Endothelial cell of umbilical vein (primary cell): Measurements from ENCODE around the gene INHBC. TPM values are rescaled to one million over a fixed set of nuclear protein-coding genes. Genes with fewer than 3 reads are reported as not detected.
A peak's percentile ranks its signal among the peaks of the same experiment; 100 is the strongest.

Experiments
- BruUV-seq: library from RNA; stranded (reverse); fragments of 400-500 nt; replicated peaks from 2 replicates; lab custom pipeline; 2021; lab: Mats Ljungman, UMichigan
- CTCF ChIA-PET: fragments of 300-600, 350-600 bp; sonication (Branson Sonifier 250); formaldehyde crosslinking; loops from one replicate; lab custom pipeline; 2021; ENCODE audit warnings: antibody characterized with exemption, inconsistent platforms; lab: Charles Lee
- POLR2A ChIA-PET: fragments of 300-600, 350-600 bp; sonication (Branson Sonifier 250); formaldehyde crosslinking; loops from one replicate; lab custom pipeline; 2021; ENCODE audit warnings: antibody characterized with exemption, inconsistent platforms; lab: Charles Lee
- DNase-seq: peaks from one replicate; pipeline ENCODE4 v3.0.0-alpha.2; 2011; ENCODE audit warnings: low read depth, low spot score
- FAIRE-seq: peaks from 2 replicates; lab custom pipeline; 2011; peaks lifted over from hg19 to GRCh38; lab: Jason Lieb, UNC
- H2AFZ ChIP-seq: 2 replicates; pipeline ENCODE4 v1.6.0; 2012; ENCODE audit warnings: low read depth, low read length, control low read depth, inconsistent platforms
- H3K27ac ChIP-seq: 2 replicates; pipeline ENCODE4 v1.5.1; 2011; ENCODE audit warnings: low read depth, mild to moderate bottlenecking, control low read depth, low read length, moderate library complexity; ENCODE audit not compliant: insufficient read depth
- H3K27me3 ChIP-seq, 2 experiments: 2 replicates each; pipeline versions ENCODE4 v1.6.0 to v1.6.1; 2011; ENCODE audit warnings: low read length in 2 of 2, mixed read lengths in 1 of 2; ENCODE audit not compliant: control insufficient read depth in 2 of 2, insufficient read depth in 2 of 2
- H3K36me3 ChIP-seq, 2 experiments: 2 replicates in 1 of 2; 3 replicates in 1 of 2; pipeline ENCODE4 v1.5.1; 2011; ENCODE audit warnings: low read length in 2 of 2, mild to moderate bottlenecking in 1 of 2, moderate library complexity in 1 of 2; ENCODE audit not compliant: control insufficient read depth in 2 of 2, insufficient read depth in 2 of 2; ENCODE audit errors: extremely low read depth in 1 of 2
- H3K4me1 ChIP-seq: 3 replicates; pipeline ENCODE4 v1.5.1; 2011; ENCODE audit warnings: mild to moderate bottlenecking, low read length; ENCODE audit not compliant: control insufficient read depth, insufficient read depth; ENCODE audit errors: extremely low read depth
- H3K4me2 ChIP-seq: 2 replicates; pipeline ENCODE4 v1.6.1; 2011; ENCODE audit warnings: low read length, control low read depth, mixed read lengths; ENCODE audit not compliant: insufficient read depth
- H3K4me3 ChIP-seq, 3 experiments: fragments of 200-600 bp in 1 of 3; sonication (generic), shearing (Covaris generic) in 1 of 3; replicated peaks in 1 of 3; 2 replicates each; pipeline ENCODE4 v1.5.1; 2011 to 2016; ENCODE audit warnings: control low read depth in 3 of 3, low read length in 3 of 3, mild to moderate bottlenecking in 2 of 3, inconsistent platforms in 1 of 3, low read depth in 1 of 3, moderate library complexity in 1 of 3; ENCODE audit not compliant: insufficient read depth in 1 of 3
- H3K79me2 ChIP-seq: 2 replicates; pipeline ENCODE4 v1.6.0; 2012; ENCODE audit warnings: low read length, inconsistent platforms; ENCODE audit not compliant: control insufficient read depth, insufficient read depth
- H3K9ac ChIP-seq: replicated peaks from 2 replicates; pipeline ENCODE3; 2011; ENCODE audit warnings: low read length, control low read depth; ENCODE audit not compliant: insufficient read depth; ENCODE audit errors: extremely low read depth
- H3K9me1 ChIP-seq: replicated peaks from 3 replicates; pipeline ENCODE4 v1.6.0; 2011; ENCODE audit warnings: mild to moderate bottlenecking, low read length; ENCODE audit not compliant: control insufficient read depth, insufficient read depth; ENCODE audit errors: extremely low read depth
- H3K9me3 ChIP-seq: replicated peaks from 2 replicates; pipeline ENCODE4 v1.5.1; 2012; ENCODE audit warnings: low read length, inconsistent platforms; ENCODE audit not compliant: control insufficient read depth, insufficient read depth
- H4K20me1 ChIP-seq: replicated peaks from 2 replicates; pipeline ENCODE3; 2011; ENCODE audit warnings: mild to moderate bottlenecking, low read length; ENCODE audit not compliant: control insufficient read depth, insufficient read depth; ENCODE audit errors: extremely low read depth
- EZH2 ChIP-seq: IDR thresholded peaks from 2 replicates; pipeline ENCODE4 v1.6.1; 2012; ENCODE audit warnings: borderline replicate concordance, low read depth, mild to moderate bottlenecking, moderate library complexity, low read length, inconsistent platforms; ENCODE audit not compliant: severe bottlenecking
- FOS ChIP-seq: IDR thresholded peaks from 2 replicates; pipeline ENCODE4 v1.6.1; 2011; ENCODE audit warnings: mild to moderate bottlenecking, low read length, moderate library complexity, borderline replicate concordance; ENCODE audit not compliant: insufficient read depth
- GATA2 ChIP-seq: IDR thresholded peaks from 2 replicates; pipeline ENCODE4 v1.7.0; 2011; ENCODE audit warnings: low read depth, mild to moderate bottlenecking, moderate library complexity, mixed read lengths, low read length; ENCODE audit not compliant: insufficient read length, insufficient read depth
- JUN ChIP-seq: IDR thresholded peaks from 2 replicates; pipeline ENCODE4 v1.6.1; 2011; ENCODE audit warnings: borderline replicate concordance, low read depth; ENCODE audit not compliant: insufficient read length, insufficient read depth
- MYC ChIP-seq: IDR thresholded peaks from one replicate; pipeline ENCODE4 v1.6.1; 2011; ENCODE audit warnings: mild to moderate bottlenecking, low read depth, low read length
- POLR2A ChIP-seq: IDR thresholded peaks from 2 replicates; pipeline ENCODE4 v1.6.1; 2012; ENCODE audit warnings: low read depth, mild to moderate bottlenecking, control low read depth, low read length
- POLR2AphosphoS5 ChIP-seq: IDR thresholded peaks from 2 replicates; pipeline ENCODE4 v1.6.1; 2012; ENCODE audit warnings: low read depth, mild to moderate bottlenecking, control low read depth, low read length, moderate library complexity; ENCODE audit not compliant: insufficient read depth
- dilution Hi-C: fragments of 300-500 bp; cut with MboI; formaldehyde crosslinking; loops from one replicate; pipeline ENCODE4 v1.15.0; 2019; ENCODE audit warnings: low sequenced_read_pairs; ENCODE audit not compliant: extremely low pct_ligation_motif_present
- intact Hi-C: fragments of 100-400 bp; cut with micrococcal nuclease; formaldehyde crosslinking; loops from one replicate; pipeline ENCODE4 v1.10.0; 2022
- polyA plus RNA-seq, 4 experiments: library from polyadenylated mRNA; depleted of rRNA in 3 of 4; stranded (reverse) in 3 of 4; unstranded in 1 of 4; fragments of >200 nt; gene quantifications; 2 replicates each; pipeline versions ENCODE4 v1.2.1 to v1.2.3, GENCODE V29; 2011 to 2012; ENCODE audit warnings: missing spikeins in 1 of 4
- total RNA-seq: library from RNA; stranded (reverse); gene quantifications from 2 replicates; pipeline ENCODE4 v1.2.3, GENCODE V29; 2021
- TF ChIP-seq, protein P1 (sequence below): IDR thresholded peaks from 2 replicates; pipeline ENCODE4 v1.6.1; 2011; ENCODE audit not compliant: insufficient read depth, insufficient read length
- TF ChIP-seq, protein P2 (sequence below), 2 donors: IDR thresholded peaks; 1 replicate in 1 of 2; 2 replicates in 1 of 2; pipeline ENCODE4 v1.5.1; 2011; ENCODE audit warnings: low read length in 2 of 2, mild to moderate bottlenecking in 2 of 2, moderate library complexity in 2 of 2, control low read depth in 1 of 2, inconsistent platforms in 1 of 2, low read depth in 1 of 2; ENCODE audit not compliant: insufficient read depth in 1 of 2; ENCODE audit errors: extremely low read depth in 1 of 2

INHBC gene
- total and polyA plus RNA-seq, 2 donors (not counting 3 experiments of a cell fraction or from before 2014, with no cell fraction given) = not detected

DNA sequence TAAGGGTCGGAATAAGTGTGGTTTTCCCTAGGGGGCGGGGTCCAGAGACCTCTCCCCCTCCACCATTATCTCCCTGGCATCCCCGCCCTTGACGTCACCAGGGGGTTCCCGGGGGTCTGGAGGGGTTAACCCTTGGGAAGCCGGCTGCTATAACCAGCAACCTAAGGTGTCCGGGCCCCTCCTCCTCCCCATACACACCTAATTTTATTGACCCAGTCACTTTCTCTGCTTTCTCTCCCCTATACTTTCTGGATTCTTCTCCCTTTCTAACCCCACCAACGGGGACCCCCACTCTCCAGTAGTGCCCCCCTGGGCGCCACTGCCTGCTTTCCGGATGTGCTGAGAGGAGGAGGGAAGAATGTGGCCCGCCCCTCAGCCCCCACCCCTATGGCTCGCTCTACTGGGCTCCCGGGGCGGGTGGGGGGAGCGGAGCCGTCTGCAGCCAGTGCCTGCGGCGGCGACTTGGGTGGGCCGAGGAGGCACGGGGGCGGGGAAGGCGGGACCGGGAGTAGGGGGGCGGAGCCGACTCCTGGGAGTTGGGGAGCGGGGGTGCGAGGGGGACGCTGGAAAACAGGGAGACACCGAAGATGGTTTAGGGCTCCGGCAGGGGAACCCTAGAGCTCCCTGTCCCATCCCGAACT lies 26.8 kb downstream of the INHBC start:
- TF ChIP-seq EZH2 (peak; percentile 46), POLR2AphosphoS5 (no peak)
- Histone ChIP-seq H3K36me3 (no peaks in the 10 kb centered on the region), H3K9me3 (no peaks in the 10 kb centered on the region), H2AFZ (peak overlapping the region; percentile 71), H3K27me3 (peaks cover 5 to 10% of the 10 kb centered on the region in 2 experiments), H3K27ac (no peak overlapping the region), H3K9me1 (no peaks in the 10 kb centered on the region), H3K4me3 (peak overlapping the region; percentile 47 to 60 (median 47)), H3K4me2 (peak overlapping the region; percentile 60), H3K79me2 (no peaks in the 10 kb centered on the region), H3K9ac (peak overlapping the region; percentile 46), H4K20me1 (no peaks in the 10 kb centered on the region), H3K4me1 (peaks cover 14% of the 10 kb centered on the region)
- intact Hi-C loops (no loop called here), dilution Hi-C loops (no loop called here)
- DNase-seq = peak; percentile 28
- ChIA-PET CTCF (interaction anchor here (1.0 kb wide), 1 partner anchor 171 kb away, joined by 3 read pairs; the partner anchor contains the start of gene B4GALNT1), POLR2A (no interaction called here)
- no TSS peak for BruUV-seq
- FAIRE-seq = no peak

DNA sequence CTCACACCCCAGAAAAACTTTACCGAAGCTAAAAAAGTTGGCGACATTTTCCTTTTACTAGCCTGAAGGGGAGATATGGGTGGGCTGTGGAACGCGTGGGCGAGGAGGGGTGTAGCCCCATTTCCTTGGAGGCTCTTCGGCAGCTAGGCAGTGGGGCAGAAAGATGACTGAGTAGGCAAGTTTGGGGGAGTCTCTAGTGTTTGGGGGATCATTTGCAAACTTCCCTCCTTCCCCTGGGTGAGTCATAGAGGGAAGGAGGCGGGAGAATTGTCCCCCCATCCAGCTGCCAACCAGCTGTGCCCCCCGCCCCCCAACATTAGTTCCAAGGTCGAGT lies 27.3 kb downstream of the INHBC start:
- H3K27me3 ChIP-seq = peaks cover 6 to 10% of the 10 kb centered on the region in 2 experiments
- H2AFZ ChIP-seq = peak overlapping the region; percentile 71
- no peak for TF ChIP-seq EZH2
- TF ChIP-seq GATA2 = no peak
- TF ChIP-seq, protein P1, sequence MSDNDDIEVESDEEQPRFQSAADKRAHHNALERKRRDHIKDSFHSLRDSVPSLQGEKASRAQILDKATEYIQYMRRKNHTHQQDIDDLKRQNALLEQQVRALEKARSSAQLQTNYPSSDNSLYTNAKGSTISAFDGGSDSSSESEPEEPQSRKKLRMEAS = no peak
- TF ChIP-seq FOS = no peak
- TF ChIP-seq POLR2A = no peak
- no peak for TF ChIP-seq JUN
- no peak for TF ChIP-seq MYC
- TF ChIP-seq POLR2AphosphoS5 = no peak
- TF ChIP-seq, protein P2, sequence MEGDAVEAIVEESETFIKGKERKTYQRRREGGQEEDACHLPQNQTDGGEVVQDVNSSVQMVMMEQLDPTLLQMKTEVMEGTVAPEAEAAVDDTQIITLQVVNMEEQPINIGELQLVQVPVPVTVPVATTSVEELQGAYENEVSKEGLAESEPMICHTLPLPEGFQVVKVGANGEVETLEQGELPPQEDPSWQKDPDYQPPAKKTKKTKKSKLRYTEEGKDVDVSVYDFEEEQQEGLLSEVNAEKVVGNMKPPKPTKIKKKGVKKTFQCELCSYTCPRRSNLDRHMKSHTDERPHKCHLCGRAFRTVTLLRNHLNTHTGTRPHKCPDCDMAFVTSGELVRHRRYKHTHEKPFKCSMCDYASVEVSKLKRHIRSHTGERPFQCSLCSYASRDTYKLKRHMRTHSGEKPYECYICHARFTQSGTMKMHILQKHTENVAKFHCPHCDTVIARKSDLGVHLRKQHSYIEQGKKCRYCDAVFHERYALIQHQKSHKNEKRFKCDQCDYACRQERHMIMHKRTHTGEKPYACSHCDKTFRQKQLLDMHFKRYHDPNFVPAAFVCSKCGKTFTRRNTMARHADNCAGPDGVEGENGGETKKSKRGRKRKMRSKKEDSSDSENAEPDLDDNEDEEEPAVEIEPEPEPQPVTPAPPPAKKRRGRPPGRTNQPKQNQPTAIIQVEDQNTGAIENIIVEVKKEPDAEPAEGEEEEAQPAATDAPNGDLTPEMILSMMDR (IDR thresholded peaks at IDR 0.05; ENCODE audit: extremely low read depth in 1 of 2, insufficient read depth in 1 of 2, low read depth in 1 of 2, low read length in 2 of 2) = no peak
- ChIA-PET POLR2A (no interaction called here), CTCF (interaction anchor here (0.6 to 1.9 kb wide), 3 partner anchors 13 to 171 kb away, joined by 3 to 8 read pairs (median 3); partner anchors contain the start of gene B4GALNT1)
- no peaks in the 10 kb centered on the region for H4K20me1 ChIP-seq
- no peak overlapping the region for H3K27ac ChIP-seq
- H3K4me3 ChIP-seq = peak overlapping the region; percentile 47 to 60 (median 47)
- no peaks in the 10 kb centered on the region for H3K79me2 ChIP-seq
- peak overlapping the region; percentile 46 for H3K9ac ChIP-seq
- no peaks in the 10 kb centered on the region for H3K9me1 ChIP-seq
- DNase-seq (no peak), FAIRE-seq (no peak)
- intact Hi-C loops = no loop called here
- dilution Hi-C loops = no loop called here
- H3K9me3 ChIP-seq = no peaks in the 10 kb centered on the region
- no TSS peak for BruUV-seq
- H3K36me3 ChIP-seq = no peaks in the 10 kb centered on the region
- peak overlapping the region; percentile 60 for H3K4me2 ChIP-seq
- H3K4me1 ChIP-seq = peaks cover 14% of the 10 kb centered on the region
